ENCODE measurements around the gene DEFB124. TPM values are rescaled to one million over a fixed set of nuclear protein-coding genes. Genes with fewer than 3 reads are reported as not detected.
A peak's percentile ranks its signal among the peaks of the same experiment; 100 is the strongest.
"Not testable (repeated sequence)": the region's sequence is repeated elsewhere in the genome, so short reads cannot be mapped to it uniquely, and the experiment has no call there.

DEFB124 gene
- total RNA-seq, 1 donor from 2014 or later: not detected

DNA sequence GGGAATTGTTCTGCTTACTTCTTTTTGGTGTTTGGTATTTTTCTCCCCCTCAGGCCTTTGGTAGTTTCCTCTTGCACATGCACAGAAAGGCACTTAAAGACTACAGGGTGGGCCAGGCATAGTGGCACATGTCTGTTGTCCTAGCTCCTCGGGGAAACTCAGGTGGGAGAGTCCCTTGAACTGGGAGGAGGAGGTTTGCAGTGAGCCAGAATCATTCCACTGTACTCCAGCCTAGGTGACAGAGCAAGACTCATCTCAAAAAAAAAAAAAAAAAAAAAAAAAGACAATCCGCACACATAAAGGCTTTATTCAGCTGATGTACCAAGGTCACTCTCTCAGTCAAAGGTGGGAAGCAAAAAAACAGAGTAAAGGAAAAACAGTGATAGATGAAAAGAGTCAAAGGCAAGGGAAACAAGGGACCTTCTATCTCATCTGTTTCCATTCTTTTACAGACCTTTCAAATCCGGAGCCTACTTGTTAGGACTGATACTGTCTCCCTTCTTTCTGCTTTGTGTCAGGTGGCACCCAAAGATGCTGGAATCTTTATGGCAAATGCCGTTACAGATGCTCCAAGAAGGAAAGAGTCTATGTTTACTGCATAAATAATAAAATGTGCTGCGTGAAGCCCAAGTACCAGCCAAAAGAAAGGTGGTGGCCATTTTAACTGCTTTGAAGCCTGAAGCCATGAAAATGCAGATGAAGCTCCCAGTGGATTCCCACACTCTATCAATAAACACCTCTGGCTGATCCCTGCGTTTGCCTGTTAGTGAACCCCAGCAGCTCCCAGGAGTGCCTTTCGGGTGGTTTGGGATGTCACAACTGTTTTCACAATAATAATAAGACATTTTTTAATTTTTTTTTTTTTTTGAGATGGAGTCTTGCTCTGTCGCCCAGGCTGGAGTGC, 25.2 kb downstream of the DEFB124 start:
- Mint-ChIP-seq H3K9me3 (peaks cover 66% of the 10 kb centered on the region), H3K36me3 (peaks cover 4% of the 10 kb centered on the region)

DNA sequence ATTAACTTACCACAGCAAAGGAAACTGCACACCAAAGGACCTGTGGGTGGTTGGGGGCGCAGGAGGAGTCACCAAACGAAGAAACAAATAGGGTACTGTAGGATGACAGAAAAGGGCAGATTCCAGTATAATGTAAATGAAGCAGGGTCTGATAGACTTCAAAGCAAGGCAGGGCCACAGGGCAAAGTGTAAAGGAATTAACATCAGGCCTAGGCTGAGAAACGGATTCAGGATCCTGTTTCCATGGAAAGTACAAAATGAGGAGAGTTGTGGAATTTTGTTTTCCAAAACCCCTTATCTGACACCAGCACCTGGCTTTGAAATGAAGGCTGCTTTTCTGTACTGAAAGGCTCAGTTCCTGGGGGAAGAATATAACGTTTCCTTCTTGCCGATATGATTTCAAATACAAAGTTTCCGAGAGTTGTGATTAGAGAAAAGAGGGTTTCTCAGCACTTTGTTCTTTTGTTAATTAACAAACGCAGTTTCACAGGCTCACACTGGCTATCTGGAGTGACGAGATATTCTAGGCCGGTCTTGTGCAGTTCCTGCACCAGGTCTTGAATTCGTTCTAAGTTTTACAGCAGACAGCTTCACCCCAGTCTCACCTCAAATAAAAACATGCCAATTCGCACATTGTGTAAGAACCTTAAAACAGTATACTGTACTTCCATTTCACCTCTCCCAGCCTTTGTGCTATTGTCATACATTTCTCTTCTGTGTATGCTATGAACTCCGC, 28.7 kb downstream of the DEFB124 start:
- no peaks in the 10 kb centered on the region for H3K27me3 Mint-ChIP-seq (ENCODE audit: low read depth)
- DNase-seq (ENCODE audit: low spot score in 2 of 2, unreplicated experiment in 2 of 2): no peak
- no peaks in the 10 kb centered on the region for H3K4me1 Mint-ChIP-seq
- TF ChIP-seq CTCF (IDR thresholded peaks at IDR 0.05; ENCODE audit: unreplicated experiment): no peak
- H3K27ac Mint-ChIP-seq: no peak overlapping the region
- H3K9me3 Mint-ChIP-seq: peaks cover 67% of the 10 kb centered on the region
- H3K4me3 Mint-ChIP-seq: no peak overlapping the region
- H3K36me3 Mint-ChIP-seq: peaks cover 4% of the 10 kb centered on the region

More for the DNA sequence above, 25.2 kb downstream of the DEFB124 start:
- no peak for DNase-seq (ENCODE audit: low spot score in 2 of 2, unreplicated experiment in 2 of 2)
- Mint-ChIP-seq H3K4me1 (no peaks in the 10 kb centered on the region), H3K4me3 (no peak overlapping the region), H3K27ac (no peak overlapping the region), H3K27me3 (ENCODE audit: low read depth) (no peaks in the 10 kb centered on the region)
- TF ChIP-seq CTCF (IDR thresholded peaks at IDR 0.05; ENCODE audit: unreplicated experiment): no peak

DNA sequence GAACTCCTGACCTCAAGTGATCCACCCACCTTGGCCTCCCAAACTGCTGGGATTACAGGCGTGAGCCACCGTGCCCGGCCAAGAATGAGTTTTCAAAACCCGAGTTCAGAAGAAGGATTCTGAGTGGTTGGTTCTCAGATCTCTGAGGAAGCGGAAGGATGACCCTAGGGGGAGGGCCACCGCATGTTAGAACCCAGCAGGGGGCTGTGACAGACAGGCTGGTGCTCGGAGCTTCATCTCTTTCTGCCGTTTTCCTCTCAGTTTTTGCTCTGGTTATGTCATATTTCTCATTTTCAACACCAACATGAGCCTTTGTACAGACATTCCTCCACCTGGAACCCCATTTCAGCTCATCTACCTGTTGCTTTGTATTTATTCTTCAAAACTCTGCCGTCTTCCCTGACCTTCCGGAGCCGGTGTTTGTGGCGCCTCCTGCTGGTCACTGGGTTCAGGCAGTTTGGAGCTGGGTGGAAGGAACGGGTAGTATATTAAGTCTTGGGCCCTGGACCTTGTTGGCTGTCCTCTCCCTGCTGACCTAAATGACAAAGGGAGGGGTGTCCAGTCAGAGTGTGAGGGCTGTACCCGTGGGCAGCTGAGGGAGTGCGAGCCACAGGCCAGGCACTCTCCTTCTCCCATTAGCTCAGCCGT, 34.8 kb downstream of the DEFB124 start, which contains the start of gene DEFB123:
DEFB123 (plus strand) TSS at position 621 of the 648 bp plus-strand sequence. CDS start 67 bp downstream, outside the sequence.
- Mint-ChIP-seq H3K9me3 (peaks cover 60% of the 10 kb centered on the region), H3K4me1 (no peaks in the 10 kb centered on the region), H3K36me3 (no peaks in the 10 kb centered on the region), H3K27me3 (ENCODE audit: low read depth) (no peaks in the 10 kb centered on the region), H3K27ac (no peak within 1 kb of the TSS), H3K4me3 (no peak within 1 kb of the TSS)
- peak; percentile 38 for TF ChIP-seq CTCF (IDR thresholded peaks at IDR 0.05; ENCODE audit: unreplicated experiment)
- DNase-seq (ENCODE audit: low spot score in 2 of 2, unreplicated experiment in 2 of 2): no peak

DNA sequence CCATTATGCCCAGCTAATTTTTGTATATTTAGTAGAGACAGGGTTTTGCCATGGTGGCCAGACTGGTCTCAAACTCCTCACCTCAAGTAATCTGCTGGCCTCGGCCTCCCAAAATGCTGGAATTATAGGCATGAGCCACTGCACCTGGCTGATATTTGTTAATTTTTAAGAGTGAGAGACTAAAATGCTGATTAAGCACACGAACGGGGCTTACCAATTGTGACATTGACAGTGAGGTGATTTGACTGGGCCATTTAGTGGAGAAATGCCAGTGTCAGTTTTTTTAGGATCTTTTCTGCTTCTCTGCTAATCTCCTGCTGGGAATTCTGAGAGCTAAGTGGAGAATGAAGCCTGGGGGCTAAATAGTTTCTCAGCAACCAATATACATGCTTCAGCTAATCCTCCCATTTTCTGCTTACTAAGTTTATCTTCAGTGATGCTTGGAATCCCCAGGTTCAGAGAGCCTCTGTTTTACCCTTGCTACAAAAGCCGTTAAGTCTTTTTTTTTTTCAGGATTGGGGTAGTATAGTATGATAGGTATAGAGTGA, 44.3 kb downstream of the DEFB124 start:
- DNase-seq (ENCODE audit: low spot score in 2 of 2, unreplicated experiment in 2 of 2): no peak
- no peak for TF ChIP-seq CTCF (IDR thresholded peaks at IDR 0.05; ENCODE audit: unreplicated experiment)
- no peak overlapping the region for H3K27ac Mint-ChIP-seq
- H3K4me1 Mint-ChIP-seq: no peaks in the 10 kb centered on the region
- H3K9me3 Mint-ChIP-seq: peaks cover 42% of the 10 kb centered on the region
- no peaks in the 10 kb centered on the region for H3K27me3 Mint-ChIP-seq (ENCODE audit: low read depth)
- no peaks in the 10 kb centered on the region for H3K36me3 Mint-ChIP-seq
- no peak overlapping the region for H3K4me3 Mint-ChIP-seq

- H3K27ac Mint-ChIP-seq; H3K36me3 Mint-ChIP-seq; H3K27me3 Mint-ChIP-seq (ENCODE audit: low read depth); DNase-seq (ENCODE audit: low spot score in 2 of 2, unreplicated experiment in 2 of 2); H3K4me3 Mint-ChIP-seq; H3K4me1 Mint-ChIP-seq: not testable (repeated sequence)
- peaks cover 42% of the 10 kb centered on the region for H3K9me3 Mint-ChIP-seq
Measured at GRCh38 chr20:31427576-31427975, 47.4 kb downstream of the DEFB124 start.

- not testable (repeated sequence) for H3K27me3 Mint-ChIP-seq (ENCODE audit: low read depth); H3K27ac Mint-ChIP-seq; H3K4me3 Mint-ChIP-seq; H3K4me1 Mint-ChIP-seq; DNase-seq (ENCODE audit: low spot score in 2 of 2, unreplicated experiment in 2 of 2); H3K36me3 Mint-ChIP-seq
- peaks cover 41% of the 10 kb centered on the region for H3K9me3 Mint-ChIP-seq
Measured at GRCh38 chr20:31426891-31427551, 47.9 kb downstream of the DEFB124 start.
